GM18909 (cell line): Measurements from ENCODE around the gene CD300LB.
"Not testable (repeated sequence)": the region's sequence is repeated elsewhere in the genome, so short reads cannot be mapped to it uniquely, and the experiment has no call there.

Experiments used
- ATAC-seq: cut with Tn5 transposase; IDR thresholded peaks from one replicate; pipeline ENCODE4 v1.9.1; 2021; ENCODE audit warnings: mild to moderate bottlenecking; ENCODE audit not compliant: unreplicated experiment, poor library complexity

Gene CD300LB

DNA sequence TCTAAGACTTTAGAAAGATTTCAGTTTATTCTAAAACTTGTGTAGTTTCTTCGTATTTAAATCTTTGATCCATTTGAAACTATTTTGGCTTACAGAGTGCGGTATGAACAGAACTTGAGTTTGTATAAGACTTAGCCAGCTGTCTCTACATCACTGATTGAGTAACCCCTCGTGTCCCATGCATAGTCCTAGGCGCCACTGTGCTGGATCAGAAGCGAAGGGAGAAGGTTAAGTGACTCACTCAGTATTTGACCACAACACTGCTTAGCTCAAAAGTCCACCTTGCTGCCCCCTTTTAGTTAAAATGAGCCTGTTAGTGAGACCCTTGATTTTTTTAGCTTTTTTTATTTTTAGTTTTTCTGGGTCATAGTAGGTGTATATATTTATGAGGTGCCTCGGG lies 28.4 kb downstream of the CD300LB start:
- ATAC-seq: no peak

DNA sequence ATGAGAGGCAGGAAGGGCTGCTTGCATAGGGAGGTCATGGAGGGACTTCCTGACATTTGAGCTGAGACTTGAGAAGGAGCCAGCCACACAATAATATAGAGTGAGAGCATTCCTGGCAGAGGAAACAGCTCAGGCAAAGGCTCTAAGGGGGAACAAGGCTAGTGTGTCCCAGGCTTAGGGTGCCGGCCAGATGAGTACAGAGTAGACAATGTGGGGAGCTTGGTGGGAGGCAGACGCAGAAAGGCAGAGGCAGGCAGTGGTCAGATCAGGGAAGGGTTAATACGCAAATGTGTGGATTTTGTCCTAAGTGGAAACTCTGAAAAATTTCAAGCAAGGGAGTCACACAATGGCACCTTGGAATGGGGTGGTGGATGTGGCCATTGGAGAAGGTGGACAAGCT lies 31.3 kb downstream of the CD300LB start:
- ATAC-seq: no peak

DNA sequence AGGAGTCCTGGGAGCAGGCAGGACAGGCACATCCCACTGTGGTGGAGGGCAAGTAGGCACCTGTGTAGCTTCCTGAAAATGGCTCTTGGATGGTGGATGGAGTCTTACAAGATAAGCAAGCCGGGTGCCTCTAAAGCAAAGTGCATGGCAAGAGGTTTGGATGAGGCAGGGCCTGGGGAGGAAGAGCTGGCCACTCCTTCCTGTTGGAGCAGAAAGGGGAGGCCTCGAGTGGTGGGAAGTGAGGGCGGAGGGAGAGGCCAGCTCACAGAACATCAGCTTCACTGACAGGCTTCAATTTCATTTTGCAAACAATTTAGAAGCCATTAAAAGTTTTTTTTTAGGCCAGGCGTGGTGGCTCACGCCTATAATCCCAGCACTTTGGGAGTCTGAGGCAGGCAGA lies 33.8 kb downstream of the CD300LB start:
- ATAC-seq: no peak

DNA sequence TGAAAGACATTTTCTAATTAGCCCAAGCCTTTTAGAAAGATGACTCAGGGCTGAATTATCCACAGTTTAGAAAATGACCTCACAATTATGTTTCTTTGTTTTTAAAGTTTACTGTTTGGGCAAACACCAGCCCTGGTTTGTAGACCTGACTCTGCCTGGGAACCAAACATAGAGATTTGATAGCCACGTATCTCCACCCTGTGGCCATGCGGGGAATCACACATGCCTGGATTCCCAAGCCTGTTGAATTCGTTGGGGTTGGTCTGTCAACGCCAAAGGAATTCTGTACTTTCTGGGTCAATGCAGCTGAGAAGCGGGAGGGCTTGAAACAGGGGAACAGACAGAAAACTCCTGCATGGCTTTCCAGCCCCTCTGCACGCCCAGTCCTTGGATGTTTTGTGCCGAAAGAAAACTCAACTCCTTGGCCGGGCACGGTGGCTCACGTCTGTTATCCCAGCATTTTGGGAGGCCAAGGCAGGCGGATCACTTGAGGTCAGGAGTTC lies 37.9 kb downstream of the CD300LB start:
- no peak for ATAC-seq

DNA sequence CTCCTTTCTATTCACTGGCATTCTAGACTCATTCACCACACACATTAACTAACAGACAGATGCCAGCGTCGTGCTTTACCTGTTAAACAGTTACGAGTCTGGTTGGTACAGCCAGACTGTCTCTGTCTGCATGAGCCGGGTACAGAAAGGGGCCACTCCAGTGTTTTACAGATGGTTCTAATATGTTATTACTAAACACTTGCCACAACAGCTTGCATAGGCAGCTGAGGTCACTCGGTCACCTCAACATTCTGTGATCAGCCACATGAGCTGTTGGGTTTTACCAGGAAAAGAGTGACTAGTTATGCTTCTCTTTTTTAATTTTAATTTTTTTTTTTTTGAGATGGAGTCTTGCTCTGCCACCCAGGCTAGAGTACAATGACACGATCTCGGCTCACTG lies 39.6 kb downstream of the CD300LB start:
- ATAC-seq: no peak

DNA sequence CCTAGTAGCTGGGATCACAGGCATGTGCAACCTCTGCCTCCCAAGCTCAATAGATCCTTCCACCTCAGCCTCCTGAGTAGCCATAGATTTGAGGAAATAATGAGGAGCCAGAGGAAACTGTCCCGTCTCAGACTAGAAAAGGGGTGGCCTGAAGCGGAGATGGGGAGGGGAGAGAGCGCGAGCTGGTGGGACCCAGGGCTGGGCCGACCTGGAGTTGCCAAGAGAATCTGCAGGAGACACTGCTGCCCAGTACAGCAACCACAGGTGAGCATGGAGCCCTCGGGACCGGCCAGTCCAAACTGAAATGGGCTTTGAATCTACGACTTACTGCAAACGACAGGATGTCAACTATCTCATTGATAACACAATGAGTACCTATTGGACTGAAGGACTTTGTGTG lies 40.6 kb downstream of the CD300LB start:
- no peak for ATAC-seq

DNA sequence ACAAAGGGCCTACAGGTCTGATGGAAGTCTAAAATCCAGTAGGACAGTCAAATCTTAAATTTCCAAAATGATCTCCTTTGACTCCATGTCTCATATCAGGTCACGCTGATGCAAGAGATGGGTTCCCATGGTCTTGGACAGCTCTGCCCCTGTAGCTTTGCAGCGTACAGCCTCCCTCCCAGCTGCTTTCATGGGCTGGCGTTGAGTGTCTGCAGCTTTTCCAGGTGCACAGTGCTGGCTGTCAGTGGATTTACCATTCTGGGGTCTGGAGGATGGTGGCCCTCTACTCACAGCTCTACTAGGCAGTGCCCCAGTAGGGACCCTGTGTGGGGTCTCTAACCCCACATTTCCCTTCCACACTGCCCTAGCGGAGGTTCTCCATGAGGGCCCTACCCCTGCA lies 43.0 kb downstream of the CD300LB start:
- not testable (repeated sequence) for ATAC-seq

DNA sequence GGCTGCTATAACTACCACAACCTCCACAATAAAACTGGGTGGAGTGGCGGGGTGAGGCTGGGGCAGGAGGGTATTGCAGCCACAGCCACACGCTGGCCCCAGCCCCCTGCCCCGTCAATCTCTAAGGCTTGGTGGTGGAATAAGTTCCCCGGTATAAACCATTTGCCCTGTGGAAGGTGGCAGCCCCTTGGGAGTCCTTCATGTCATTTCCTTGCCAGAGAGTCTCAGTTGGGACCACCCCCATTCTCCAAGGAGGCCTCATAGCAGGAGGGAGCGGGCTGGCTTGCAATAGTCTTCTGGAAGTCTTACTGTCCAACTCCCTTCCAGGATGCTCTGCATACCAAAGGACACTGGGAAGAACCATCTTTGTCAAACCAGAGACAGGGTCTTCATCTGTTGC lies 45.4 kb downstream of the CD300LB start:
- ATAC-seq: no peak

DNA sequence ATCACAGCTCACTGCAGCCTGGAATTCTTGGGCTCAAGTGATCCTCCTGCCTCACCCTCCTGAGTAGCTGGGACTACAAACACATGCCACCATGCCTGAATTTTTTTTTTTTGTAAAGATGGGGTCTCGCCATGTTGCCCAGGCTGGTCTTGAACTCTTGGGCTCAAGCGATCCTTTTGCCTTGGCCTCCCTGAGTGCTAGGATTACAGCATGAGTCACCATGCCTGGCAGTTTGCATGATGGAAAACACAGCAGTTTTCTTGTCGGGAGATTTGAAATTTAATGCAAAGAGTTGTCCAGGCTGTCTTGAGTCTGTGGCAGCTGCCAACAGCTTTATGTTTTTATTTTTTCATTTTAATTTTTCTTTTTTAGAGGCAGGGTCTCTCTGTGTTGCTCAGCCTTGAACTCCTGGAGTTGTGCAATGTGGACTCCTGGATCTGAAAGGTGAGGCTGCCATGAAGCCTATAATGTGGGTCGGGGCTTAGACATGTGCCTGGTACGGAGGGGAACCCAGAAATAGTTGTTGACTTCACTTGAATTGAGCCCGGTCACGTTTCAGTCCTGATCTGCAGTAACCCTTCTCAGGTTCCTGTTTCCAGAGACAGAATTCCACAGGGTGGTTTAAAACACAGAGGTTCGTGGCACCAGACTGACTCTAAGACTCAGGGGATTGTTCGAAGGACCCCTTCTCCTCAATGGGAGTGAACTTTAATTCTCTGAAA lies 46.1 kb downstream of the CD300LB start:
- ATAC-seq: no peak

DNA sequence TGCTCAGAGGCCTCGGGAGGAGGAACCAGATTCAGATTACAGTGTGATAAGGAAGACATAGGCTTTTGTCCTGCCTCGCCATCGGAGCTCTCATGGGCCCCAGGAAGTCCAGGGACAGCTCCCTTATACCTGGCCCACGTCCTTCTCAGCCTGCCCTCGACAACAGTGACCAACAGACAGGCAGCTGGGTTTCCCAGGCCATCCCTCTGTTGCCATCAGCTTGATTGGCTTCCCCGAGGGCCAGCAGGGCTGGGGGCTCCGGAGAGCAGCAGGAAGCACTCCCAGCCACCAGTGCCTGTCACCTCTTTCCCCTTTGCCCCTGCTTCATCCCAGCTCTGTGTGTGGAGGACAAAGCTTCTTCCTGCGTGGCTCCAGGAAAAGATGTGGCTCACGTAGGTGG lies 47.2 kb downstream of the CD300LB start:
- ATAC-seq: no peak

DNA sequence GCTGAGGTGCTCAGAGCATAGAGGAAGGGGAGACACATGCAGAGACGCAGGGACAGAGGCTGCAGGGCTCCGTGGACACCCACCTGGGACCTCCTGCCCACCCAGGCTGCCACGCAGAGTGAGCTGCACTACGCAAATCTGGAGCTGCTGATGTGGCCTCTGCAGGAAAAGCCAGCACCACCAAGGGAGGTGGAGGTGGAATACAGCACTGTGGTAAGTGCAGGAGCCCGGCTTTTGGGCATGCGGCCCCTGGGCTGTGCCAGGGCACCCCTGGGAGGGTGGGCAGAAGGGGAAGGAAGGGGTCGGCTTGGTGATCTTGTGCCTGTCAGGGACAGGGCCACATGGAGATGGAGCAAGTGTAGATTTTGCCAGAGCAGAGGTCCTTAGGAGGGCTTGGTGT lies 49.7 kb downstream of the CD300LB start:
- ATAC-seq: no peak

DNA sequence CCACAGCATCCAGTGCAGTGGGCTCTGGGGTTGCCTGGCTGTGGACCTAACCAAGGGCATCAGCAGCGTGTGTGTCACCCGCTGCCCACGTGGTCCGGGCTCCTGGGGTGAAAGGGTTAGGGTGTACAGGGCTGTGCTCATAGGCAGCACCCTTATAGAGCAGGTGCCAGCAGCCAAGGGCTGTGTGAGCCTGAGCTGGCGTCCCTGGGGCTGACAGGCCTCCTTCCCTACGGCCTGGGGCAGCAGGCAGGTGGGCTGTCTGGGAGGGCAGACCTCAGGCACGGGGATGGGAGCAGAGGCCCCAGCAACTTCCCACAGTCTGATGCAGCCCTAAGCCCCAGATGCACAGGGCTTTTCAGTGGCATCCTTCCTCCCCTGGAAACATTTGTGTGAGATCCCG lies 51.0 kb downstream of the CD300LB start:
- no peak for ATAC-seq

DNA sequence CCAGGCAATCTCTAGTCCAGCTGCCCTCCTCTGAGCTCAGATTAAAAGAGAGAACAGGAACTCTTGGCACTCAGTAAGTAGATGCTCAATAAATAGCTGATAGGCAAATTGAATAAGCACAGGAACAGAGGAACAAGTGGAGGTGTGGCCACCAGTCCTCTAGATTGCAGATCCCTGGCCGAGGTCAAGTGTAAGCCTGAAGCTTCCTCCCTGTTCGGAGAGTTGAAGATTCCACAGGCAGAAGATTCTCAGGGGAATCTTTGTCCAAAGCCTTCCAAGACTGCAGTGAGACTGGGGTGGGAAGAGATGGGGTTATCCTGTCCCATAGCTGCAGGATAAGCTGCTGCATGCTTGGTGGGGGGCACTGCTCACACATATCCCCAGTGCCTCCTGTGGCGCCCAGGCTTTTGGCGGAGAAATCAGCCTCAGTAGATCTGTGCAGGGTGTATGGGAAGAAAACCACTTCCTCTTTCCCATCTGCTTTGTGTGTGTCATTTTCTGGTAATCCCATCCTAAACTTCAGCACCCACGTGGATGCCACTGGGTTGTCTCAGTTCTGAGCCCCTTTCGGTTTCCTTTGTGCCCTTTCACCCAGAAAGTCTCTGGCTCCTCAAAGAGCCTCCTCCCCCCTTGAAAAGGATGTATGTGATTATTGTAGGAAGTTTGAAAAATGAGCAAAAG lies 52.7 kb downstream of the CD300LB start:
- no peak for ATAC-seq

DNA sequence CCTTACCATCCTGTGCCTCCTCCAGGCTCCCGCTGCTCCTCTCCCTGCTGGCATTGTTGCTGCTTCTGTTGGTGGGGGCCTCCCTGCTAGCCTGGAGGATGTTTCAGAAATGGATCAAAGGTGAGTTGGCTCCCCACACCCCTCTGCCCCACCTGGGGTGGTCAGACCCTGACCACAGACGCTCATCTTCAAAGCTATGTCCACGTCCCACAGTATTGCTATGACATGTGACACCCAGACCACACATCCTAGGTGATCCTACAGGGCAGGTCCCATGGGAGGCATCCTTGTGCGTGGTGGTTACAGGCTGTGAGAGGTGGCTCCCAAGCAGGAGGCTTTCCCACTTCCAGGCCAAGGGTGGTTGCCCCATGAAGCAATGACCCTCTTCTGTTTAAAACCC lies 53.9 kb downstream of the CD300LB start:
- no peak for ATAC-seq

DNA sequence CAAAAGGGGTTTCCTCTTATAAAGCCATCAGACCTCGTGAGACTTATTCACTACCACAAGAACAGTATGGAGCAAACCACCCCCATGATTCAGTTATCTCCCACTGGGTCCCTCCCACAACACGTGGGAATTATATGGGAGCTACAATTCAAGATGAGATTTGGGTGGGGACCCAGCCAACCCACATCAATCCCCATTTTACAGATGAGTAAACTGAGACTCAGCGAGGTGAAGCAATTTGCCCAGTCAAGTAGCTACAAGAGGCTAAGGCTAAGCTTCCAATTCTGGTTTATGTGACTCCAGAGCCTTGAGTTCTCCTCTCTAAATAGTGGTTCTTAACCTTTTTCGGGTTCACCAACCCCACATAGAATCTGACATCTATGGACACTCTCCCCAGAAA lies 56.1 kb downstream of the CD300LB start:
- no peak for ATAC-seq

DNA sequence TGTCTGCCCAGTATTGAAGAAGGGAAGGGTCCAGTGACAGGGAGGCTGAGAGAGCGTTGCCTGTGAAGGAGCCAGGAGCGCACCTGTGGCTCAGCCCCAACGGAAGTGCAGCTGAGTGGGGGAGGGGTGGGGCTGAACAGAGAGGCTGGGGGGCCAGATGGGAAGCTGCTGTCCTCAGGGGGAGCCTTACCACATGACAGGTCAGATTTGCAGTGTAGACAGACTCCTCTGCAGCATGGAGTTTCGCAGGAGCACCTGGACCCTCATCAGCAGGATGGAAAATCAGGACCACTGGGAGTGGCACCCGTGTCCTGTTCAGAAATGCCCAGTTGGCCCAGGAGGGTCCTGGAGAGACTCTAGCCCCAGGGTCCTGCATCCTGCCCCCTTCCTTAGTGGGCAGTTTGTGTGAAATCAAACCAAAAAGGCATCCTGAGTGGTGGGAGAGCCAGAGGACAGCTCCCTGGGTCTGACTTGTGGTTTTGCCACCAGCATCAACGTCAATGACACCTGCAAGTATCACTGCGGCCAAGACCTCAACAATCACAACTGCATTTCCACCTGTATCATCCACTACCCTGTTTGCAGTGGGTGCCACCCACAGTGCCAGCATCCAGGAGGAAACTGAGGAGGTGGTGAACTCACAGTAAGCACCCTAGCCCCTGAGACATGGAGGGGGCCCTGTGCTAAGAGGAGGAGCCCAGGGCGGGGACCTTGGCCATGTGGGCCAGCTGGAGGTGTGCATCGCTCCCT lies 57.1 kb downstream of the CD300LB start:
- no peak for ATAC-seq

DNA sequence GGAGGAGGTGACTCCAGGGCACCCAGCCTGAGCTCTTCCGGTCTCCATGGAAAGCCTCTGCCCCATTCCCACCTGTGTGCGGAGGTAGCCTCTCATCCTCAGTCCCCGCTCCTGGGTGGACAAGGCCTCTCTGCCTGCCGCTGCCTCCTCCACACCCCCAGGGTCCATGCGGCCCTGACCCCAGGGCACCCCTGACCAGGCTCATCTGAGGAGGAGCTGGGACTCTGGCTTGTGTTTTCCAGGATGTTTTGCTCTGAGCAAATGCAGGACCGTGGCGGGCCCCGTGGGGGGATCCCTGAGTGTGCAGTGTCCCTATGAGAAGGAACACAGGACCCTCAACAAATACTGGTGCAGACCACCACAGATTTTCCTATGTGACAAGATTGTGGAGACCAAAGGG lies 58.0 kb downstream of the CD300LB start:
- ATAC-seq: no peak

DNA sequence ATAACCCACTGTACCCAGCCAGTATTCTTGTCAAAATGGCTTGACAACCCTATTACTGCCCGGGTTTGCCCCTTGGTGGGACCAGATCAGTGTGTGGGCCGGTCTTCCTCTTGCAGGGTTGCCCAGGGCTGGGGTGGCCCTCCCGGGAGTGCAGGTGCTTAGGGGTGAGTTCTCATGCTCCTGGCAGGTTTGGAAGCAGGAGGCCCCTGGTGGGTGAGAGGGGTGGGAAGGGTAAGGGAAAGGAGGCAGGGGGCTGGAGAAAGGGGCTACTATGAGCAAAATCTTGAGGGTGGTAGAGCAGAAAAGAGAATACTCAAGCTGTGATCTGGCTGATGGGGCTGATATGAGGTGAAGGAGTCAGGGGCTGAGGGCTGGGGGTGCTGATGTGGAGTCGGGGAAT lies 58.4 kb downstream of the CD300LB start:
- no peak for ATAC-seq

DNA sequence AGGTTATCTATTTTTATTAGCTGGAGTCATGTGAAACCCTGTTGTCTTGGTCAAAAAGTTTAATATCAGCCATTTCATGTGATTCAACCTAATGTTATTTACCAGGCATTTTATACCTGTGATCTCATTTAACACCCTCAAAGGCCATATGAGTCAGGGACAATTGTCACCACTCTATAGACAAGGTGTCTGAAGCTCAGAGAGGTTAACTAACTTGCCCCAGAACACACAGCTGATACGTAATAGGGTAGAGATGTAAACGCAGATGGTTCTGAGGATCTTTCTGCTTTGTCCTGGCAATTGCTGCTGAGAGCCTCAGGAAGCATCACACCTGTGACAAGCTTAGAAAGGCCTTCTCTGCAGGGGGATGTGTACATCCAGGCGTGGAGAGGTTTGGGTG lies 59.9 kb downstream of the CD300LB start:
- ATAC-seq: no peak
